NCI-H2196 treated with DMSO at 0.1 percent for 48 hours (cell line): ENCODE data around the gene FZD10.

ENCODE experiments used
- DNase-seq: peaks from one replicate; lab custom pipeline; 2025; ENCODE audit not compliant: unreplicated experiment; lab: John Stamatoyannopoulos, UW

FZD10 gene

GRCh38 chr12:130202201-130202600, 39.9 kb downstream of the FZD10 start:
- DNase-seq = no peak

GRCh38 chr12:130203151-130203550, 40.9 kb downstream of the FZD10 start:
- no peak for DNase-seq

GRCh38 chr12:130204541-130204953, 42.3 kb downstream of the FZD10 start:
- no peak for DNase-seq

GRCh38 chr12:130205495-130205894, 43.2 kb downstream of the FZD10 start:
- no peak for DNase-seq

- no peak for DNase-seq
These were observed 50.2 kb downstream of the FZD10 start for GRCh38 chr12:130212384-130212989.

- no peak for DNase-seq
These were observed 51.0 kb downstream of the FZD10 start for GRCh38 chr12:130213249-130213648.

- DNase-seq = no peak
These were observed 52.6 kb downstream of the FZD10 start for GRCh38 chr12:130214686-130215395.
